Measurements from ENCODE around the gene TMEM88. TPM values are rescaled to one million over a fixed set of nuclear protein-coding genes. Genes with fewer than 3 reads are reported as not detected.

TMEM88 gene
- total and polyA plus RNA-seq, 4 donors, result 0.65 to 4.6 (median 3.7) TPM

- Histone ChIP-seq H3K36me3 (ENCODE audit: control insufficient read depth in 4 of 4, insufficient read depth in 3 of 4, low read depth in 1 of 4, low read length in 3 of 4) (no peaks in the 10 kb centered on the region), H3K9ac (ENCODE audit: low read depth in 1 of 2, low read length in 2 of 2) (no peak overlapping the region), H3K4me1 (ENCODE audit: control insufficient read depth in 4 of 4, insufficient read depth in 4 of 4, low read length in 3 of 4) (no peaks in the 10 kb centered on the region), H3K4me3 (ENCODE audit: low read depth in 1 of 3, low read length in 3 of 3) (no peak overlapping the region), H3K9me3 (ENCODE audit: control insufficient read depth in 4 of 4, low read length in 3 of 4) (no peaks in the 10 kb centered on the region), H3K27me3 (ENCODE audit: control insufficient read depth in 4 of 4, insufficient read depth in 4 of 4, low read length in 3 of 4) (no peaks in the 10 kb centered on the region), H3K27ac (ENCODE audit: low read depth in 1 of 2, low read length in 2 of 2) (no peak overlapping the region)
- no peak for TF ChIP-seq RXRA (IDR thresholded peaks at IDR 0.05)
- no peak for TF ChIP-seq CTCF (IDR thresholded peaks at IDR 0.05; ENCODE audit: low read depth, low read length, missing input control)
- no peak for TF ChIP-seq HNF4A (conservative IDR thresholded peaks at IDR 0.05)
- no peak for TF ChIP-seq GABPA (IDR thresholded peaks at IDR 0.05 in 1 of 2, conservative IDR thresholded peaks at IDR 0.05 in 1 of 2)
- TF ChIP-seq ATF3 (IDR thresholded peaks at IDR 0.05), result no peak
- TF ChIP-seq HNF4G (IDR thresholded peaks at IDR 0.05), result no peak
- no peak for TF ChIP-seq REST (IDR thresholded peaks at IDR 0.05)
- TF ChIP-seq MAX (IDR thresholded peaks at IDR 0.05), result no peak
- TF ChIP-seq FOXA1 (IDR thresholded peaks at IDR 0.05), result no peak
- no peak for TF ChIP-seq SP1 (IDR thresholded peaks at IDR 0.05)
- TF ChIP-seq FOXA2 (IDR thresholded peaks at IDR 0.05), result no peak
- TF ChIP-seq YY1 (IDR thresholded peaks at IDR 0.05), result no peak
- no peak for TF ChIP-seq EGR1 (IDR thresholded peaks at IDR 0.05; ENCODE audit: low read depth in 2 of 2)
- no peak for TF ChIP-seq TAF1 (conservative IDR thresholded peaks at IDR 0.05)
- no peak for TF ChIP-seq JUND (IDR thresholded peaks at IDR 0.05)
- no peak for TF ChIP-seq RAD21 (IDR thresholded peaks at IDR 0.05)
- TF ChIP-seq ZBTB33 (IDR thresholded peaks at IDR 0.05), result no peak
- 90% methylated on average over 5 of the region's 5 CpGs for WGBS
- no peak for DNase-seq (ENCODE audit: low spot score)
Measured at GRCh38 chr17:7814969-7815368, 39.9 kb upstream of the TMEM88 start.

Data from liver (tissue), 9 donors.